Fibroblast of mammary gland (primary cell): Measurements from ENCODE around the gene CGREF1.

Experiments
- DNase-seq: peaks from one replicate; pipeline ENCODE4 v3.0.0-alpha.2; 2010; ENCODE audit warnings: low read depth
- H3K4me3 ChIP-seq: 2 replicates; pipeline ENCODE4 v1.5.1; 2011; ENCODE audit warnings: low read depth, mild to moderate bottlenecking, low read length, moderate library complexity; ENCODE audit not compliant: control insufficient read depth
- TF ChIP-seq, protein P1 (sequence below): conservative IDR thresholded peaks from 2 replicates; pipeline ENCODE4 v1.5.1; 2011; ENCODE audit warnings: low read depth, low read length, inconsistent platforms; ENCODE audit not compliant: control insufficient read depth, insufficient read depth

CGREF1 gene

DNA sequence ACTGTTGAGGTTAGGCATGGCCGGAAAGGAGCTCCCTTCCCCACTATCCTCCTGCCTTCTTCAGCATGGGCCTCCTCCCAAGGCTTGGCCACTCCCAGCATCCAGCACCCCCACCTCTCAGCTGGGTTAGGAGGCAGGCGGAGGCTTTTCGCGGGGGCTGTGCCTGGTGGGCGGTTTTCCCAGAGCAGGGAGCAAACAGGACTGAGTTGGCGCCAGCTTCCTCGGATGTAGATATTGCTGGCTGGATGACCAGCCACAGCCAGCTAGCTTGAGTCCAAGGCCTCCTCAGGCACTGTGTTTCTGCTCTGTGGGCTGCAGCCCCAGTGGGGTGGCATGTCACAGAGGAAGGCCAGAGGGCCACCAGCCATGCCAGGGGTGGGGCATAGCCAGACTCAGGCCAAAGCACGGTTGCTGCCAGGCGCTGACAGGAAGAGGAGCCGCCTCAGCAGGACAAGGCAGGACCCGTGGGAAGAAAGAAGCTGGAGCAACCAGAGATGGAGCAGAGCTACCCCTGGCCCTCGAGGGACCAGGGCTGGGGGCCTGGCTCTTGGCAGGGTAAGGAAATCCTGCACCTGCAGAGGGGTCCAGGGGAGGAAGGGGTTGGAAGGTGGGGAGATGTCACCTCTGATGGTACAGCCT lies 30.0 kb upstream of the CGREF1 start, which contains the start of gene TCF23:
TSS of gene TCF23 (plus strand) at position 204 of the 639 bp plus-strand sequence. CDS start at position 334, 130 bp downstream.
- no peak within 1 kb of the TSS for H3K4me3 ChIP-seq
- DNase-seq, result no peak
- TF ChIP-seq, protein P1, sequence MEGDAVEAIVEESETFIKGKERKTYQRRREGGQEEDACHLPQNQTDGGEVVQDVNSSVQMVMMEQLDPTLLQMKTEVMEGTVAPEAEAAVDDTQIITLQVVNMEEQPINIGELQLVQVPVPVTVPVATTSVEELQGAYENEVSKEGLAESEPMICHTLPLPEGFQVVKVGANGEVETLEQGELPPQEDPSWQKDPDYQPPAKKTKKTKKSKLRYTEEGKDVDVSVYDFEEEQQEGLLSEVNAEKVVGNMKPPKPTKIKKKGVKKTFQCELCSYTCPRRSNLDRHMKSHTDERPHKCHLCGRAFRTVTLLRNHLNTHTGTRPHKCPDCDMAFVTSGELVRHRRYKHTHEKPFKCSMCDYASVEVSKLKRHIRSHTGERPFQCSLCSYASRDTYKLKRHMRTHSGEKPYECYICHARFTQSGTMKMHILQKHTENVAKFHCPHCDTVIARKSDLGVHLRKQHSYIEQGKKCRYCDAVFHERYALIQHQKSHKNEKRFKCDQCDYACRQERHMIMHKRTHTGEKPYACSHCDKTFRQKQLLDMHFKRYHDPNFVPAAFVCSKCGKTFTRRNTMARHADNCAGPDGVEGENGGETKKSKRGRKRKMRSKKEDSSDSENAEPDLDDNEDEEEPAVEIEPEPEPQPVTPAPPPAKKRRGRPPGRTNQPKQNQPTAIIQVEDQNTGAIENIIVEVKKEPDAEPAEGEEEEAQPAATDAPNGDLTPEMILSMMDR, result no peak

DNA sequence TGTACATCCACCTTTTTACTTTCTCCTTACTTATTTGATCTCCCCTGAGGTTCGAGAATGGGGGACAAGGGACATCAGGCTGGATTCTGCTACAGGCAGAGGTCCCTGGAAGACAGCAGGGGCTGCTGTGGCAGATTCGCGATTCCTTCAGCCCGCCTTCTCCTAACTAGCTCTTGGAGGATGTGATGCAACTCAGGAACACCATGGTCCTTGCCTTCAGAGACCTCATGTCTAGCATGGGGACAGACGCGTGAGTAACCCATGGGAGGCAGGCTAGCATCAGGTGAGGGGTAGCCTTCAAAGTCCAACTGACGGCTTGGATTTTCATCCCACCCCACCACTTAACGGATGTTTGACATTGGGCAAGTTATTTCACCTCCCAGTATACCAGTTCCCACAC lies 29.0 kb upstream of the CGREF1 start:
- TF ChIP-seq, protein P1, result no peak
- no peak overlapping the region for H3K4me3 ChIP-seq
- no peak for DNase-seq

DNA sequence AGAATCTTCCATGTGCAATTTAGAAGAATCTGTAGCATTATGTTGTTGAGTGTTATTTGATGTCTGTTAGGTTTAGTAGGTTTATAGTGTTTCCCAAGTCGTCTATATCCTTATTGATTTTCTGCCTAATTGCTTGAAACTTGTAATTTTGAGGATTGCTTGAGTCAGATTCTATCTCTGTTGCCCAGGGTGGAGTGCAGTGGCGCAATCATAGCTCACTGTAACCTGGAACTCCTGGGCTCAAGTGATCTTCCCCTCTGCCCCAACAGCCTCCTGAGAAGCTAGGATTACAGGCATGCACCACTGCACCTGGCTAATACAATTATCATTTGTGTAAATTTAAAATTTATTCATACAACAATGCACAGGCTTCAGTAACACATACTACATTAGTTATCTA lies 26.8 kb upstream of the CGREF1 start:
- H3K4me3 ChIP-seq, result no peak overlapping the region
- TF ChIP-seq, protein P1, result no peak
- no peak for DNase-seq

DNA sequence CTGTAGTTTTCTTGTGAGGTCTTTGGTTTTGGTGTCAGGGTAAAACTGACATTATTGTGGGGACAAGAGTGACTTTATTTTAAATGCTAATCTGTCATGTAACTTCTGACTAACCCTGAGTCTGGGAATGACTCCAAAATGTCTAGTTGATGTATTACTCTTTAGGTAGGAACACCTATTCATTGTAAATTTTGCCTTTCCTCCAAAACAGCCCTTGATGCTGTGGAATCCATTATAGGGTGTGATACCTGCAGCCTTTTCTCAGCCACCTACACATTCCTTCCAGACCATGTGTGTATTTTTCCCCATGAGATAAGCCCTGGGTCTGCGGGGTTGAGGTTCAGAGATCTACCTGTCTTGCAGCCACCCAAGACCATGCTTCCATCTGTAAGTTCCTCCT lies 24.4 kb upstream of the CGREF1 start:
- TF ChIP-seq, protein P1, result no peak
- no peak overlapping the region for H3K4me3 ChIP-seq
- DNase-seq, result no peak

DNA sequence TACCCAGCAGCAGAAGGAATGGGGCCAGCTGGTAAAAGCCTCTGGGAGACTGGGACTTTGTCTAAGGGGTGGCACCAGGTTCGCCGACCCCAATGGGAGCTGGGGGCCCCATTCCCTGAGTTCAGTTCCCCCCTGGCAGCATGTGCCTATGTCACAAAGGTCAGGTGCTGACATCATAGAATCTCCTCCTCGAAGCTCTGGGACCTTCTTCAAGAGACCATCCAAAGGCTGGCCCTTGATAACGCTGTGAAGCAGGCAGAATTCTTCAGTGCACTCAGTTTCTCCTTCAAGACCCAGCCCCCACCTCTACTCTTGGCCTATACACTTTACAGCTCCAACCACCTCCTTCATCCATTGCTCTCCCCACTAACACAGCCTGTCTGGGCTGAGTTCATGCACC lies 20.4 kb upstream of the CGREF1 start, which contains the start of gene PRR30:
TSS of gene PRR30 (minus strand) at position 101 of the 400 bp plus-strand sequence. CDS start 1,081 bp downstream, outside the sequence.
- H3K4me3 ChIP-seq, result no peak within 1 kb of the TSS
- DNase-seq, result no peak
- TF ChIP-seq, protein P1, result no peak

DNA sequence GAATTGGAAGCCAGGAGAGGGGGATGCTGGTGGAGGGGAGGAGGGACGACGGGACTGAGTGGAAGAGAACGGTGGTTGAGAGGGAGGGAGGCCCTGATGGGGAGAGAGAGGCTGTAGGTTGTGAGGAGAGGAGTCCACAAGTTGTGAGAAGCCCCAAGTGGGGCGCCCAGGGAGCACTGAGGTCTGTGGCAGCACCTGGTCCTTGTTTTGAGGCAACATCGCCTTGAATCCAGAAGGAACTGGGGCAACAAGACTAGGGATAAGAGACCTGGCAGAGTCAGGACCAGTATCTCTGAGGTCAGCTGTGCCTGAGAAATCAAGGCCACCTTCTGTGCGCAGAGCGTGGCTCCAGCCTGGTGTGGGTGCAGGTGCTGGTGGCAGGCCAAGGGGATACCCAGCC lies 19.2 kb upstream of the CGREF1 start:
- no peak overlapping the region for H3K4me3 ChIP-seq
- TF ChIP-seq, protein P1, result no peak
- no peak for DNase-seq

DNA sequence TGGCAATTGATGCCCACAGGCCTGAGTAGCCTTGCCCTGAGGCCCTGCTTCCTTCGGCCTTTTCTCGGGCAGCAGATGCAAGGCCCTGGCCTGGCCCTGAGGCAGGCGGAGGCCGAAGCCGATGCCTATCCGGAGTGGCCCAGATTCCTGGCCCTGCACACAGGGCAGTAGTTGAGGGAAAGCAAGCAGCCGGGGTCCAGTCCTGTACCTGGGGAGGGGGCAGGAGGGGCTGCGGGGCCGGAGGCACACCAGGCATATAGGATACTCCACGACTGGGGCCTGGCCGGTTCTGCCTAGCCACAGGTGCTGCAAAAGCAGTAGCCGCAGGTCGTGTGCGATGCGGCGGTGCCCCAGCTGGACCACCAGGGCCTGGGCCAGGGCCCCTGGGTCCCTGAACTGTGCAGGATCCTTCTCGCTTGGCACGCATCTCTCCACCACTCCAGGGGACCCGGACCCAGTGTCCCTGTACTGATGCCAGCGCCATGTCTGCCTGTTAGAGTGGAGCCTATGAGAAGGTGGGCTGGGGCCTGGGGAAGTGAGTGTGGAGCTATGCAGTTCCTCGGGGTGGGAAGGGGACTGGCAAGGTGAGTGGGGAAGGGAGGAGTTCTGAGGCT lies 18.5 kb upstream of the CGREF1 start:
- no peak for DNase-seq
- no peak overlapping the region for H3K4me3 ChIP-seq
- TF ChIP-seq, protein P1, result no peak
